ENCODE results near the gene ATOH8. TPM values are rescaled to one million over a fixed set of nuclear protein-coding genes. Genes with fewer than 3 reads are reported as not detected.

Gene ATOH8
- total and polyA plus RNA-seq, 8 donors, result 1.7 to 13.9 (median 3.5) TPM

DNA sequence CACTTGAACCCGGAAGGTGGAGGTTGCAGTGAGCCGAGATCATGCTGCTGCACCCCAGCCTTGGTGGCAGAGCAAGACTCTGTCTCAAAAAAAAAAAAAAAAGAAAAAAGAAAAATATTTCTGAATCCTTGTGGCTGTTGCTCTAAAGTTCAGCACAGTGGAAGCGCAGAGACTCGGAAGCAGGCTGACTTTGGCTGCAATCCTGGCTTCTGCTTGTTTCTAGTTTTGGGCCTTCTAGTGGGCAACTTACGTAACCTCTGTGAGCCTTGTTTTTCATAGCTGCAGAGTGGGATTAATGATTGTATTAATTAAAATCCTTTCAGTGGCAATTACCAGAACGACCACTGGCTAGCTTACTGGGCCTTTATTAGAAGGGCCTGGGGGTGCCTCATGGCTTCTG lies 31.3 kb upstream of the ATOH8 start:
- intact Hi-C loops (cut with DNase I), result no loop called here
- 88 to 89% methylated on average over 6 of the region's 6 CpGs for WGBS, 2 donors
- TF ChIP-seq, protein P1, sequence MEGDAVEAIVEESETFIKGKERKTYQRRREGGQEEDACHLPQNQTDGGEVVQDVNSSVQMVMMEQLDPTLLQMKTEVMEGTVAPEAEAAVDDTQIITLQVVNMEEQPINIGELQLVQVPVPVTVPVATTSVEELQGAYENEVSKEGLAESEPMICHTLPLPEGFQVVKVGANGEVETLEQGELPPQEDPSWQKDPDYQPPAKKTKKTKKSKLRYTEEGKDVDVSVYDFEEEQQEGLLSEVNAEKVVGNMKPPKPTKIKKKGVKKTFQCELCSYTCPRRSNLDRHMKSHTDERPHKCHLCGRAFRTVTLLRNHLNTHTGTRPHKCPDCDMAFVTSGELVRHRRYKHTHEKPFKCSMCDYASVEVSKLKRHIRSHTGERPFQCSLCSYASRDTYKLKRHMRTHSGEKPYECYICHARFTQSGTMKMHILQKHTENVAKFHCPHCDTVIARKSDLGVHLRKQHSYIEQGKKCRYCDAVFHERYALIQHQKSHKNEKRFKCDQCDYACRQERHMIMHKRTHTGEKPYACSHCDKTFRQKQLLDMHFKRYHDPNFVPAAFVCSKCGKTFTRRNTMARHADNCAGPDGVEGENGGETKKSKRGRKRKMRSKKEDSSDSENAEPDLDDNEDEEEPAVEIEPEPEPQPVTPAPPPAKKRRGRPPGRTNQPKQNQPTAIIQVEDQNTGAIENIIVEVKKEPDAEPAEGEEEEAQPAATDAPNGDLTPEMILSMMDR (IDR thresholded peaks at IDR 0.05), result no peak
- Histone ChIP-seq H3K36me3 (no peaks in the 10 kb centered on the region), H3K27me3 (no peaks in the 10 kb centered on the region), H3K4me3 (no peak overlapping the region), H3K9me3 (no peaks in the 10 kb centered on the region), H3K27ac (no peak overlapping the region), H3K4me1 (no peaks in the 10 kb centered on the region)
- ATAC-seq (no peak), DNase-seq (no peak), FAIRE-seq (no peak)

DNA sequence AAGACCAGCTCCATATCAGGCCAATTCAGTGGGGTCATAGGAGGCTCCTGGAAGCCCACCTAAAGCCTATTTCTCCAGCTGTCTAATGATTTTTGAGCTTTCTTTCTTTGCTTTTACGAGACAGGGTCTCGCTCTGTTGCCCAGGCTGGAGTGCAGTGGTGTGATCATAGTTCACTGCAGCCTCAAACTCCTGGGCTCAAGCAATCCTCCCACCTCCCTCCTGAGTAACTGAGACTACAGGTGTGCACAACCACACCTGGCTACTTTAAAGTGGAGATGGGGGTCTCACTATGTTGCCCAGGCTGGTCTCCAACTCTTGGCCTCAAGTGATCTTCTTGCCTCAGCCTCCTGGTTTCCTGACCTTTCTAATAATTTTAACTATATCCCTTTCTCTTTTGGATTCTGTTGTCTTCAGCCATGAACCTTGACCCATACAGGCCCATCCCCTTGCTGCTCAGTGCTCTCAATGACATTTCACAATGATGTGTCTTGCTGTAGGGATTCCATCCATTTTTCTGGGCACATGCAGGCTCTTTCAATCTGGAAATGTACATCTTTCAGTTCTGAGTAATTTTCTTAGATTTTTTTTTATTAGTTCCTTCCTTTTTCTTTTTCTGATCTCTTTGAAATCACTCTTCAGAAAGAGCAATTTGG lies 30.0 kb upstream of the ATOH8 start:
- ATAC-seq (no peak), FAIRE-seq (no peak), DNase-seq (no peak)
- H3K4me1 ChIP-seq, result no peaks in the 10 kb centered on the region
- no peak overlapping the region for H3K4me3 ChIP-seq
- no peaks in the 10 kb centered on the region for H3K27me3 ChIP-seq
- intact Hi-C loops (cut with DNase I), result no loop called here
- TF ChIP-seq, protein P1 (IDR thresholded peaks at IDR 0.05), result no peak
- no peaks in the 10 kb centered on the region for H3K36me3 ChIP-seq
- H3K9me3 ChIP-seq, result no peaks in the 10 kb centered on the region
- 90 to 94% methylated on average over 2 of the region's 2 CpGs for WGBS, 2 donors
- H3K27ac ChIP-seq, result no peak overlapping the region

DNA sequence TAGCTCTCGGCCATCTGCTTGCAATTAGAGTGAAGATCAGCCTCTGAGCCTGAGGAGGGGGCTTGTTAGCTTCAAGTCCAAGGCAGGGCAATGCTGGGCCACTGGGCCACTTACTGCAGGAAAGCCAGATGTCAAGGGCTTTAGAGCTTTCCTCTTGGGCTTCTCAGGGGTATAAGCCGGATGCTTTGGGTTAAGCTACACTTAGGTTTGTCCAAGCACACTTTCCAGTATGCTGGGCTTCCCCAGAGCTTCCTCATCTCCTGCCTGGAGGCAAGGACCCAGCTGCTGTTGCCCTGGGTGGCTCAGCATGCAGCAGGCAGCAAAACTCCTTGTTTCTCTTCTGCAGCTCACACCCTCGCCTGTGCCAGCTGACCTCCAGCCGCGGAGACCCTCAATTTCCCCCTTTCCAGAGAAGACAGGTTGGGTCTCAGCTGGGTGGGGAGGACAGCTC lies 29.0 kb upstream of the ATOH8 start:
- no peak overlapping the region for H3K27ac ChIP-seq
- no peaks in the 10 kb centered on the region for H3K27me3 ChIP-seq
- intact Hi-C loops (cut with DNase I), result no loop called here
- DNase-seq (no peak), ATAC-seq (no peak), FAIRE-seq (no peak)
- no peaks in the 10 kb centered on the region for H3K36me3 ChIP-seq
- no peaks in the 10 kb centered on the region for H3K9me3 ChIP-seq
- H3K4me1 ChIP-seq, result no peaks in the 10 kb centered on the region
- 83 to 85% methylated on average over 5 of the region's 5 CpGs for WGBS, 2 donors
- no peak overlapping the region for H3K4me3 ChIP-seq
- TF ChIP-seq, protein P1 (IDR thresholded peaks at IDR 0.05), result no peak

DNA sequence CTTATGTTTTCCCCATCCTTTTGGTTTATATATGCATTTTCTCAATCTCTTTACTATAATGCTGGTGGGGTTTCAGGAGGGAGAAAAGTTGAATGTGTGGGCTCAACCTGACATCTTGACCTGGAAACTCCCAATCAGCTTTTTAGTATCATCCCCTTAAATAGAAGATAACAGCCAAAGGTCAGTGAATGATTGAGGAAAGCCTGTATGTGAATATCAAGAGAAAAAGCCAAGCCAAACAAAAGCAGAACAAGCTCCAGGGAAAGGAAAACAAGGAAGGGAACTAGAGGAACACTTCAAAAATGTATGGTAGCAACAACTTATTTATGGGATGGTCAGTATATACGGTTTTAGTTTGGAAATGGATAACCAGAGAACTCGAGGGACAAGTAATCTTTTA lies 28.3 kb upstream of the ATOH8 start:
- 40 to 57% methylated on average over 2 of the region's 2 CpGs for WGBS, 2 donors
- intact Hi-C loops (cut with DNase I), result no loop called here
- no peaks in the 10 kb centered on the region for H3K9me3 ChIP-seq
- no peak overlapping the region for H3K27ac ChIP-seq
- ATAC-seq (no peak), FAIRE-seq (no peak), DNase-seq (no peak)
- TF ChIP-seq, protein P1 (IDR thresholded peaks at IDR 0.05), result no peak
- H3K4me1 ChIP-seq, result no peaks in the 10 kb centered on the region
- no peaks in the 10 kb centered on the region for H3K36me3 ChIP-seq
- H3K4me3 ChIP-seq, result no peak overlapping the region
- no peaks in the 10 kb centered on the region for H3K27me3 ChIP-seq

DNA sequence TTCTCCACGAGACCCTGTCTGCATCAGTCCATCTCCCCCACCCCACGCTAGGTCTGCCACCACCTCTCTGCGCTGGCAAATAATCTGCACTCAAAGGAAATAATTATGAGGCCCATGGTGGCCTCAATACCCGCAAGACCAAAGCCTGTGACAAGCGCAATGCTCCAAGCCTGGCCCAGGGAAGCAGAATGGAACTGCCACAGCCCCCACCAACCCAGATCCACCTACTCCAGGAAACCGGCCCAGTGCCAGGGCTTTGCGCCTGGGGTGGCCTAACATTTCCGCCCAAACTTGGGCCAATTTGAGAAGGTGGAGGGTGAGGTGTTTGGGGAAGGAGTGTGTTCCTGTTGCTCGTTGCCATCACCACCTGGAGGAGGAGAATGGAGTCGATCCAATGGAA lies 26.0 kb upstream of the ATOH8 start:
- no peaks in the 10 kb centered on the region for H3K9me3 ChIP-seq
- 60 to 78% methylated on average over 10 of the region's 10 CpGs for WGBS, 2 donors
- no peaks in the 10 kb centered on the region for H3K4me1 ChIP-seq
- H3K27ac ChIP-seq, result no peak overlapping the region
- FAIRE-seq (no peak), ATAC-seq (no peak), DNase-seq (no peak)
- intact Hi-C loops (cut with DNase I), result loop anchor here in 1 of 3 donors (2.0 kb wide), 1 partner anchor 87 kb away; no protein-coding TSS in a partner anchor
- no peak overlapping the region for H3K4me3 ChIP-seq
- H3K27me3 ChIP-seq, result no peaks in the 10 kb centered on the region
- TF ChIP-seq, protein P1 (IDR thresholded peaks at IDR 0.05), result no peak
- H3K36me3 ChIP-seq, result no peaks in the 10 kb centered on the region

Data from pancreas (tissue), 10 donors.